NCI-H146 (cell line): ENCODE measurements around the gene PRSS50.

Experiments
- DNase-seq: peaks from one replicate; lab custom pipeline; 2025; lab: John Stamatoyannopoulos, UW

PRSS50 gene

GRCh38 chr3:46725621-46726314 is 8.1 kb upstream of the PRSS50 start:
- no peak for DNase-seq

GRCh38 chr3:46724424-46724823 is 6.8 kb upstream of the PRSS50 start:
- DNase-seq: no peak

GRCh38 chr3:46722443-46722842 is 4.8 kb upstream of the PRSS50 start:
- DNase-seq: no peak

GRCh38 chr3:46721009-46721408 is 3.3 kb upstream of the PRSS50 start:
- no peak for DNase-seq

GRCh38 chr3:46719735-46720271 is 2.1 kb upstream of the PRSS50 start:
- DNase-seq: no peak

- no peak for DNase-seq
Observed at GRCh38 chr3:46719044-46719565, 1.4 kb upstream of the PRSS50 start.

- no peak for DNase-seq
Observed at GRCh38 chr3:46716461-46717441, 918 bp downstream of the PRSS50 start.

- no peak for DNase-seq
Observed at GRCh38 chr3:46715507-46716175, 2.0 kb downstream of the PRSS50 start.

GRCh38 chr3:46714728-46715506 is 2.8 kb downstream of the PRSS50 start:
- DNase-seq: no peak

- no peak for DNase-seq
Observed at GRCh38 chr3:46713898-46714552, 3.6 kb downstream of the PRSS50 start.

- no peak for DNase-seq
Observed at GRCh38 chr3:46713050-46713897, 4.4 kb downstream of the PRSS50 start.

GRCh38 chr3:46712191-46713049 is 5.2 kb downstream of the PRSS50 start:
- DNase-seq: no peak

- no peak for DNase-seq
Observed at GRCh38 chr3:46711760-46712159, 5.9 kb downstream of the PRSS50 start.

- DNase-seq: no peak
Observed at GRCh38 chr3:46711305-46711704, 6.4 kb downstream of the PRSS50 start.

GRCh38 chr3:46710671-46711295 is 6.9 kb downstream of the PRSS50 start:
- no peak for DNase-seq

- no peak for DNase-seq
Observed at GRCh38 chr3:46710229-46710628, 7.4 kb downstream of the PRSS50 start.

GRCh38 chr3:46709721-46710120 is 7.9 kb downstream of the PRSS50 start:
- DNase-seq: no peak

- no peak for DNase-seq
Observed at GRCh38 chr3:46709157-46709654, 8.5 kb downstream of the PRSS50 start.
